Measurements from ENCODE around the gene NFIA. TPM values are rescaled to one million over a fixed set of nuclear protein-coding genes. Genes with fewer than 3 reads are reported as not detected.

The NFIA gene
- total and polyA plus RNA-seq, 9 of the 15 experiments (the other 6 are each of a cell fraction or from before 2014, with no cell fraction given): 5.3 to 24.9 (median 9.8) TPM

DNA sequence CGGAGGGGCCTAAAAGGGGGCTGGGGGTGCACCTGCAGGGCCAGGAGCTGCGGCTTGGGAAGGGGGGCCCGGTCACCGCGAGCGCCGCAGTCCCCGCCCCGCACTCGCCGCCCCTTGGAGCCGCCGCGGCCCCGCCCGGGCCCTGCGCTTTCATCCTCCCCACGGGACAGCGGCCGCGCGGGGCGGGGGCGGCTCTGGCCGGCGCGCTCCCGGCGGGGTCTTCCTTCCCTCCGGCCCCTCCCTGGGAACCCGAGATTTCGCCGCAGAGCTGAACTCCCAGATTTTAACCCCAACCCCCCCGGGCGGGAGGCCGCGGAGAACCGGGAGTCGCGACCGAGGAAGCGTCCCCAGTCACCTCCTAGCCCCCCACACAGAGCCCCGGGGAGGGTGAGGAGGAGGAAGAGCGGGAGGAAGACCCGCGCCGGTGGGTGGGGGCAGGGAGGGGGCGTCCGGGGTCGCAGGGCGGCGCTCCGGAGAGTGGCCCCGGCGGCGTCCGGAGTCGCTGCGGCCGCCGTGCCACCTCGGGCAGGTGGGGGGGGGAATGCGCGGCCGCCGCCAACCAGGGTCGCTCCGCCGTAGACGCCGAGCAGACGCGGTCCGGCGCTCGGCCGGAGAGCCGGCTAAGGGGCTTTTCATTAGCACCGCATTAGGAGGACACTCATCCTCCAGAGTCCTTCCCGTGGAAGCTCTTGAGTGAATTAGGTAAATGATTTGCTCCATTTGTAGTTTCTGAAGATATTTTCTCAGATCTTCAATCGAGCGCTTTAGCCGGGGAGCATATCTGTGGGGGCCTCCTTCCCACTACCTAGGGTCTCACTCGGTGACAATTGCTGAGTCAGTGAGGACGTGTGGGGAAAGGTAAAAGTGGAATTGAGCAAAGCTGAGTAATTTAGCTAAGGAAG lies 31.6 kb upstream of the NFIA start (continued):
- TF ChIP-seq, protein P1, sequence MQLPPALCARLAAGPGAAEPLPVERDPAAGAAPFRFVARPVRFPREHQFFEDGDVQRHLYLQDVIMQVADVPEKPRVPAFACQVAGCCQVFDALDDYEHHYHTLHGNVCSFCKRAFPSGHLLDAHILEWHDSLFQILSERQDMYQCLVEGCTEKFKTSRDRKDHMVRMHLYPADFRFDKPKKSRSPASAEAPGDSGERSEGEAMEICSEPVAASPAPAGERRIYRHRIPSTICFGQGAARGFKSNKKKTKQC (CRISPR knock-in tag; IDR thresholded peaks at IDR 0.05): no peak
- peak; percentile 91 for TF ChIP-seq ZNF316 (IDR thresholded peaks at IDR 0.05)
- 0 out of 2 replicates have a peak, but pooled peaks have one; percentile 0 for TF ChIP-seq POLR2AphosphoS5 (IDR thresholded peaks at IDR 0.05; ENCODE audit: control insufficient read depth, insufficient read depth, low read depth, low read length)
- no peak for TF ChIP-seq HDAC8 (tag; IDR thresholded peaks at IDR 0.05)
- TF ChIP-seq PCBP1 (IDR thresholded peaks at IDR 0.05; ENCODE audit: low read depth, low read length, poor library complexity, severe bottlenecking): peak; percentile 63
- 0 out of 2 replicates have a peak, but pooled peaks have one; percentile 12 for TF ChIP-seq ZNF24 (IDR thresholded peaks at IDR 0.05)
- peak; percentile 83 for TF ChIP-seq C11orf30 (IDR thresholded peaks at IDR 0.05; ENCODE audit: low read depth)
- TF ChIP-seq POLR2A (conservative IDR thresholded peaks at IDR 0.05): 0 out of 2 replicates have a peak, but pooled peaks have one; percentile 9

DNA sequence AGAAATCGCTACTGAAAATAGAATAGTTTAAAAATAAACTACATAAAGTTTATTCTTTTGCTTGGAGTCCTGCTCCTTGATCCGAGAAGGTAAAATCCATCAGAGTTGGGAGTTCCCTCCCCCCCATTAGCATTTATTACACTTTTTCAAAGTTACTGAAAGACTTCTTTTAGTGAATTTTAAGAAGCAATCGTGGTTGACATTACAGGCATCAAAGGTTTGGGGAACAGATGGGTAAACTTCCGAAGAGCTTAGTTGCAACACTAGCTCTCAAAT lies 31.0 kb upstream of the NFIA start:
- ATAC-seq (no peak), FAIRE-seq (no peak), DNase-seq (ENCODE audit: extremely low read depth in 1 of 4, low spot score in 3 of 4) (no peak)
- H3K36me3 ChIP-seq (ENCODE audit: control insufficient read depth, insufficient read depth, low read length): no peaks in the 10 kb centered on the region
- POLR2A ChIA-PET: interaction anchor here (0.6 to 4.3 kb wide), 8 partner anchors 22 to 161 kb away, joined by 3 to 18 read pairs (median 4); no protein-coding TSS in a partner anchor
- H3K9me3 ChIP-seq (replicated peaks; ENCODE audit: control insufficient read depth, insufficient read depth, low read depth, low read length): no peaks in the 10 kb centered on the region; the same call in 1 of the 2 replicates
- H3K4me2 ChIP-seq (ENCODE audit: insufficient read depth, low read length): peak overlapping the region; percentile 81
- in situ Hi-C loops (cut with MboI): loop anchor here (5.0 kb wide), 1 partner anchor 86 kb away; no protein-coding TSS in a partner anchor
- H3K27ac ChIP-seq (ENCODE audit: extremely low read depth, low read depth, low read length): peak overlapping the region; percentile 82
- WGBS (ENCODE audit: insufficient coverage, low coverage, missing lambda C conversion rate): 16% methylated on average over 4 of the region's 4 CpGs
- no peaks in the 10 kb centered on the region for H3K27me3 ChIP-seq (ENCODE audit: control insufficient read depth in 2 of 2, insufficient read depth in 2 of 2, low read length in 2 of 2)
- intact Hi-C loops (cut with micrococcal nuclease): loop anchor here (2.0 to 5.0 kb wide), 9 partner anchors 91 to 1386 kb away; partner anchors contain the start of gene USP1
- CTCF ChIA-PET (ENCODE audit: low intra/inter-chr PET ratio): no interaction called here
- H3K79me2 ChIP-seq (ENCODE audit: control insufficient read depth, insufficient read depth, low read length): peaks cover 15% of the 10 kb centered on the region
- H4K20me1 ChIP-seq (replicated peaks; ENCODE audit: control insufficient read depth, insufficient read depth, low read length): no peaks in the 10 kb centered on the region
- no peaks in the 10 kb centered on the region for H3K9me1 ChIP-seq (ENCODE audit: control insufficient read depth, insufficient read depth, low read length)
- H3K4me1 ChIP-seq (replicated peaks in 1 of 2; ENCODE audit: control insufficient read depth in 2 of 2, insufficient read depth in 2 of 2, low read length in 2 of 2): peaks cover 45 to 56% of the 10 kb centered on the region in 2 experiments
- BruUV-seq (replicated peaks): TSS peak; percentile 61
- peak overlapping the region; percentile 65 for H3K4me3 ChIP-seq
- peak overlapping the region; percentile 80 to 92; a peak in 3 of 4 replicates for H3K9ac ChIP-seq (ENCODE audit: insufficient read depth in 1 of 2, low read depth in 2 of 2, low read length in 2 of 2)
- H2AFZ ChIP-seq (ENCODE audit: low read depth, low read length): peak overlapping the region; percentile 88; the same call in 1 of the 2 replicates
- TF ChIP-seq POLR3A (IDR thresholded peaks at IDR 0.05; ENCODE audit: borderline replicate concordance, extremely low read depth, insufficient read depth, insufficient read length): no peak
- 0 out of 2 replicates have a peak, but pooled peaks have one; percentile 11 for TF ChIP-seq ZNF175 (CRISPR knock-in tag; IDR thresholded peaks at IDR 0.05; ENCODE audit: low read depth)
- no peak for TF ChIP-seq HEY1 (CRISPR knock-in tag; IDR thresholded peaks at IDR 0.05; ENCODE audit: borderline replicate concordance)
- TF ChIP-seq SIX5 (IDR thresholded peaks at IDR 0.05; ENCODE audit: borderline replicate concordance in 1 of 2, insufficient read depth in 1 of 2, low read depth in 1 of 2, low read length in 2 of 2): no peak
- TF ChIP-seq NFIC (IDR thresholded peaks at IDR 0.05): no peak
- TF ChIP-seq, protein P2, sequence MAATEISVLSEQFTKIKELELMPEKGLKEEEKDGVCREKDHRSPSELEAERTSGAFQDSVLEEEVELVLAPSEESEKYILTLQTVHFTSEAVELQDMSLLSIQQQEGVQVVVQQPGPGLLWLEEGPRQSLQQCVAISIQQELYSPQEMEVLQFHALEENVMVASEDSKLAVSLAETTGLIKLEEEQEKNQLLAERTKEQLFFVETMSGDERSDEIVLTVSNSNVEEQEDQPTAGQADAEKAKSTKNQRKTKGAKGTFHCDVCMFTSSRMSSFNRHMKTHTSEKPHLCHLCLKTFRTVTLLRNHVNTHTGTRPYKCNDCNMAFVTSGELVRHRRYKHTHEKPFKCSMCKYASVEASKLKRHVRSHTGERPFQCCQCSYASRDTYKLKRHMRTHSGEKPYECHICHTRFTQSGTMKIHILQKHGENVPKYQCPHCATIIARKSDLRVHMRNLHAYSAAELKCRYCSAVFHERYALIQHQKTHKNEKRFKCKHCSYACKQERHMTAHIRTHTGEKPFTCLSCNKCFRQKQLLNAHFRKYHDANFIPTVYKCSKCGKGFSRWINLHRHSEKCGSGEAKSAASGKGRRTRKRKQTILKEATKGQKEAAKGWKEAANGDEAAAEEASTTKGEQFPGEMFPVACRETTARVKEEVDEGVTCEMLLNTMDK (IDR thresholded peaks at IDR 0.05; ENCODE audit: borderline replicate concordance, insufficient read depth, low read depth, low read length, poor library complexity, severe bottlenecking): no peak
- TF ChIP-seq NFYB (IDR thresholded peaks at IDR 0.05; ENCODE audit: extremely low read depth, insufficient read length): no peak
